Stimulated activated CD4-positive, alpha-beta T cell treated with anti-CD3 and anti-CD28 coated beads, Interleukin-1b, Interleukin-23, amount 100 ng/mL, for 24 hours (primary cell): Measurements from ENCODE around the gene ITPK1.
"Not testable (repeated sequence)": the region's sequence is repeated elsewhere in the genome, so short reads cannot be mapped to it uniquely, and the experiment has no call there.

Source experiments
- DNase-seq, 4 experiments: peaks; one replicate each; pipeline ENCODE4 v3.0.0-alpha.2; 2020; ENCODE audit warnings: low read depth in 4 of 4, low spot score in 1 of 4

The ITPK1 gene

DNA sequence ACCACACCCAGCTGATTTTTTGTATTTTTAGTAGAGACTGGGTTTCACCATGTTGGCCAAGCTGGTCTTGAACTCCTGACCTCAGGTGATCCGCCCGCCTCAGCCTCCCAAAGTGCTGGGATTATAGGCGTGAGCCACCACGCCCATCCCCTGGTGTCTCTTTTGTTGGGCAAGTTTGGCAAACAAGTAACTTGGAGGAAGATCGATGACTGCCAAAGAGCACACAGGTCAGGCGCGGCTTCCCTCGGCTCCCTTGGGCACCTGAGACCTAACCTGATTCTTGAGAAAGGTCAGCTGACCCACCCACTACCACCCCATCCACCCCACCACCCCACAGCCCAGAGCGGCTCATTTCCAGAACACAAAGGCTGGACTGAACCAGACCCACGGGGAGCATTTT is 9.9 kb downstream of the ITPK1 start:
- DNase-seq, result not testable (repeated sequence)

DNA sequence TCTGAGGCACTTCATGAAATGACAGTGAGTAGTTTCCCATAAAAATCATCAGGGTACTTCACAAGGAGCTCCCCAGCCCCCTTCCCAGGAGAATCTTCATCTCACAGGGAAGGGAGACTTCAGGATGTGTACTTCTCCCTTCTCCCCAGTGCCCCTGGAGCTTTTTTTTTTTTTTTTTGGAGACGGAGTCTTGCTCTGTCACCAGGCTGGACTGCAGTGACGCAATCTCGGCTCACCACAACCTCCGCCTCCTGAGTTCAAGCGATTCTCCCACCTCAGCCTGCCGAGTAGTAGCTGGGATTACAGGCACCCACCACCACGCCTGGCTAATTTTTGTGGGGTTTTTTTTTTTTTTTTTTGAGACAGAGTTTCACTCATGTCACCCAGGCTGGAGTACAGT is 10.4 kb downstream of the ITPK1 start:
- no peak for DNase-seq

GRCh38 chr14:93104961-93105360 is 10.8 kb downstream of the ITPK1 start:
- no peak for DNase-seq

GRCh38 chr14:93103392-93104080 is 12.2 kb downstream of the ITPK1 start:
- peak in 2 of 4 experiments; percentile 27 to 28 for DNase-seq

- DNase-seq, result no peak
Measured at GRCh38 chr14:93102141-93102540, 13.6 kb downstream of the ITPK1 start.

GRCh38 chr14:93101181-93101580 is 14.5 kb downstream of the ITPK1 start:
- no peak for DNase-seq

GRCh38 chr14:93100570-93100969 is 15.2 kb downstream of the ITPK1 start:
- no peak for DNase-seq

- DNase-seq, result no peak
Measured at GRCh38 chr14:93100100-93100499, 15.6 kb downstream of the ITPK1 start.

- DNase-seq, result no peak
Measured at GRCh38 chr14:93099643-93100042, 16.1 kb downstream of the ITPK1 start.

DNA sequence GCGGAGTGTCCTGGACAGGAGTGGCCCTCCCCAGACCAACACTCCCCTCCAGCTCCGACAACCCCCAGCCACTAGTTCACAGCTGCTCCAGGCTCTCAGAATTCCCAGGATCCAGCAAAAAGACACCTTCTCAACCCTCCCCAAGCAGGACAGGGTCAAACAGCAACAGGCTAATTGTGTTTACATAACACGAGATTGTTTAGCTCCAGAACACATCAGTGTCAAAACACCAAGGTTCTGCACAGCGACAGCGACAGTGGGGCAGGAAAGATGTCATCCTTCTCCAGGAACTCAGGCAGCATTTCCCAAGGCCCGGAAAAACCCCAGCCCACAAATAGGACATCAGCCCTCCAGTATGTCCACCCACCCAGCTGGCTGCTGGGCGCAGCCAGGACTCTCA is 16.5 kb downstream of the ITPK1 start:
- no peak for DNase-seq

DNA sequence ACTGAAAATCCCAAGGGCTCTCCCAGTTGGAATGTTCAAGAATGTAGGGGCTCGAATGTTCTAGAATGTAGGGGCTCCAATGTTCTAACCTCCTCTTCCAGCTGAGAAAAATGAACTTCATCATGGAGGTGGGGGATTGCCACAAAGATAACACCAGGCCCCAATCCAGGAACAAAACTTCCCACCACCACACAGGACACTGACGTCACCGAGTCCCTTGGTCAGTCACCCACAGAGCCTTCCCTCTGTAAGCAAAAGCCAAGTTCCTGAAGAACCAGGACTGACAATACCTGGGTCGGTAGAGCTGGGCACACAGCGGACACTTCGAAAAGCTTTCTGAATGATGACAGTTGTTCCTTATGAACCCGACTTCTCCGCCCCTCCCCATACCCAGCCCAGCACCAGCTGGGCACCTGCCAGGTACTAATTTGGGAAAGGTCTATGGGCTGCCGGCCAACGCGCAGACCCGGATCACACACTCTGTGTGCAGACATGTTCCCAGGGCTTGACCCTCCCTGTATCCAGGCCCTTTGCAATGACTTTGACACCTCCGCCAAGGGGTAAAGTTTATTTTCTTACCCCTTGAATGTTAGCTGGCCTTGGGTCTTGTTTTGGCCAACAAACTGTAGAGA is 18.9 kb downstream of the ITPK1 start:
- DNase-seq, result no peak

- no peak for DNase-seq
Measured at GRCh38 chr14:93095742-93096510, 19.8 kb downstream of the ITPK1 start.

DNA sequence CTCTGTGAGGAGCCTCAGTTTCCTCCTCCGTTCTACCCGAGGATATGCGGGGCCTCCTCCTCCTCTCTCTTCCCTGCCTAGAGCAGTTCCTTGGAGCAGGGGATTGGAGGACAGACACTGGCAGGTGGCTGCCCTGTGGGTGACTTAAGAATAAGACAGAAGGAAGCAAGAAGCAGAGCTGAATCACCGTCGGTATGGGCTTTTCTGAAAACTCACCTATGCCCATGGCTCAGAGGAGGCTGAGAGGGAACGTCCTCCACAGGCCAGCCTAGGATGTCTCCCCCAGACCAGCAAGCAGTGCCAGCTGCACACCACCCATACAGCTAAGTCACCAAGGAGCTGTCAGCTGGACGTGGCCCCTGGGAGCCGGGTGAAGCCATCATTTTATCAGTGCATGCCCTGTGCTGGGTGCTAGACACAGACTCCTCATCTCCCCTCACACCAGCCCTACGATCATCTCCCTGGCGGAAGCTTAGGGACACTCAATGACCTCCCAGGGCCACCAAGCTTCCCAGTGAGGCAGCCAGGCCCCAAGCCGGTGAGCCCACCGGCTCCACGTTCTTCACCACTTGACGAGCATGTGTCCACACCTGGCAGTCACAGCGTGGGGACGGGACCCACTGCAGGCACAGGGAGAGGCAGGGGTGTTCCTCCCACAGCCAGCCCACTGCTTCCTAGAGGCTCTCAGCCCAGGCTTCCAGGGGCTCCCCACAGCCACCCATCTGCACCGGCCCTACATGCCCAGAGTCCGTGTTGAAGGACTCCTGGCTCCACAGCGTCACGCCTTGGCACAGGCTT is 21.4 kb downstream of the ITPK1 start:
- no peak for DNase-seq

DNA sequence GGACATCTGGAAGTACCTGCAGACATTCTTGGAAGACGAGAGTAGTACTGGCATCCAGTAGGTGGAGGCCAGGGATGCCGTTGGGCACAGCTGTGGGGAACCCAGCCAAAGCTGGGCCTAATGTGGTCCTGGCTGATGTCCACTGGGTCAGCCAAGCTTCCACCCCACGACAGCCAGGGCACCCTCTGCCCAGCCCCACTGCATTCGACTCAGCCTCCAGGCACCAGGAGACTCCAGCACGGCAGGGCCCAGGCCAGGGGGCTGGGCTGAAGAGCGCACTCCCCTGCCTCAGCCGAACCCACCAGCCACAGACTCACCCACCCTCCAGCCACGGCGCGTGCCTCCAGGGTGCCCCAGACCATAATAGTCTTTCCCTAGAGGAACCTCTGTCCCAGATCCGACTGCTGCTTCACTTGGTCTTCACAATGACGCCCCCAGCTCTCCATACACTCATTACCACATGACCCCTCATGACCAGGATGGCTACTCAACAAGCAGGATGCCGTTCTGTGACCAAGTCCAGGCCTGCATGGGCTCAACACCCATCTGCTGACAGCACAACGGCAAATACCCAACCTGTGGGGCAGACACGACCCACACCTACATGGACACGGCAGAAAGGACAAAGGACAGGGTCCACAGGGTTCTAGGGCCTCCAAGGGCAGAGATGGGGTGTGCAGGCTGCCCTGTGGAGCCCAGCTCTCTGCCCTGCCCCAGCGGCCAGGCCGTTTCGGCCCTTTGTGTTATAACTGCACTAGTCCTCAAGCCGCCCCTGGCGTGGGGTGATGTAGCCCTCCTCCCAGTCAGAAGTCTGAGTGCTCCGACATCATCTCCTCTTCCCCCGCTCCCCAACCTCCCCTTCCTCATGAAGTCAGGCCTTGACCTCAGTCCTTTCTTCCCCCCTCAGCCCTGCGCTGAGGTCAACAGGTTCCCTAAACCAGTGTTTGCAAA is 22.8 kb downstream of the ITPK1 start:
- DNase-seq, result no peak

- DNase-seq, result no peak
Measured at GRCh38 chr14:93091666-93092065, 24.1 kb downstream of the ITPK1 start.

DNA sequence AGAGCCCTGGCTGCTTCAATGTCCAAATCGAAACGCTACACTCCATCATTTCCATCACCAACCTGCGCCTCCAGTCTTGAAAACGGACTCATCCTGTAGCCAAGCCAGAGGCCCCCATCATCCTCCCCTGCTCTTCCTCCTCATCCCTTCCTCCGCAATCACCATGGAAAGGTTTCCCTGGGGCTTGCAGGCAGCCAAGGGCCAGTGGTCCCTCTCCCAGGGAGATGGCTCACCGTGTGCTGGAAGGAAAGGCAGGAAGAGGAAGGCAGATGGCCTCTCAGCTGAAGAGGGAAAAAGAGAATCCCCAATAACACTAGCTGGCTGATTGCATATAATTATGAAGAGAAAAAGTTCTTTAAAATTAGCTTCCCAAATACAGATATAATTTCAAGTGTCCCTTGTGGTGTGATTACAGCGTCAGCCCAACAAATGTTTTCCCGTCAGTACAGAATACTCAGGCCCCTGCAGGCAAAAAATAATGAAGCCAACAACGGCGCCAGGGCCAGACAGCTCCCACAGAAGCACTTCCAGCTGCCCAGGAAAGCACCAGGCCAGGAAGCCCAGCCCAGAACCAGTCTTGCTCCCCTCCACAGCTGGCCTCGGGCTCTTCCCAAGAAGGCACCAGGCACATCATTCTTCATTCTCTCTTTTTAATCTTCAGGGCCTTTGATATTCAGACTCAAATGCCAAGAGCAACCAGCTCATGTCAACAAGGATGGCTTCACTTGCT is 24.7 kb downstream of the ITPK1 start:
- no peak for DNase-seq

GRCh38 chr14:93089521-93090269 is 26.0 kb downstream of the ITPK1 start:
- no peak for DNase-seq

DNA sequence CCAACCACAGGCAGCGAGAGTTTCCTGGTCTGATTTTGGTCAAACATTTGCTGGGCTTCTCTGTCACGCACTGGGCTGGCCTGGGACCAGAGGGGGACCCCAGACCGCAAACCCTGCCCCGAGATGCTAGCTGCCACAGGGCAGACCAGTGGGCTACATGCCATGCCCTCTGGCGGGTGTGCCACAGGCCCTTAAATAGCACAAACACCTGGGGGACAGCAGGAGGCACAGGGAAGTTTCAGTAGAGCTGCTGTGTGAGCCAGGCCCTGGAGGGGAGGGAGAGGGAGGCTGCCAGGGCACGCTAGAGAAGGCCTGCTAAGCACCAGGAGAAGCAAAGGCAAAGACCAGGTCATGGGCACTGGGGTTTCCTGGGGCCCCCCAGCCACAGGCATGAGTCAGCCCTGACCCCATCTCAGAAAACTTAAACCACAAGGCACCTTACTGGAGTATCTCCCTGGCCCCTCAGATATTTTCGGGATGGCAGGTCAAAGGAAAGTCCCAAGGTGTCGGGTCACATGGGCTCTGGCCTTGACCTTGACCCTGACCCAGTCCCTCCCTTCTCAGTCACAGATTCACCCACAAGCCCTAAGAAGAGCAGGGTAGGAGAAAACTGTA is 29.2 kb downstream of the ITPK1 start:
- no peak for DNase-seq

- no peak for DNase-seq
Measured at GRCh38 chr14:93085911-93086310, 29.8 kb downstream of the ITPK1 start.
